H54 (cell line): ENCODE results near the gene COMMD6.

Experiments
- DNase-seq: peaks from one replicate; pipeline ENCODE4 v3.0.0; 2011; ENCODE audit warnings: low spot score, mixed read lengths; ENCODE audit not compliant: insufficient read length
- FAIRE-seq: peaks from 3 replicates; lab custom pipeline; 2011; peaks lifted over from hg19 to GRCh38; lab: Jason Lieb, UNC
- POLR2A ChIP-seq: IDR thresholded peaks from 2 replicates; pipeline ENCODE4 v1.6.1; 2011; ENCODE audit warnings: low read depth, mild to moderate bottlenecking, low read length

The COMMD6 gene

DNA sequence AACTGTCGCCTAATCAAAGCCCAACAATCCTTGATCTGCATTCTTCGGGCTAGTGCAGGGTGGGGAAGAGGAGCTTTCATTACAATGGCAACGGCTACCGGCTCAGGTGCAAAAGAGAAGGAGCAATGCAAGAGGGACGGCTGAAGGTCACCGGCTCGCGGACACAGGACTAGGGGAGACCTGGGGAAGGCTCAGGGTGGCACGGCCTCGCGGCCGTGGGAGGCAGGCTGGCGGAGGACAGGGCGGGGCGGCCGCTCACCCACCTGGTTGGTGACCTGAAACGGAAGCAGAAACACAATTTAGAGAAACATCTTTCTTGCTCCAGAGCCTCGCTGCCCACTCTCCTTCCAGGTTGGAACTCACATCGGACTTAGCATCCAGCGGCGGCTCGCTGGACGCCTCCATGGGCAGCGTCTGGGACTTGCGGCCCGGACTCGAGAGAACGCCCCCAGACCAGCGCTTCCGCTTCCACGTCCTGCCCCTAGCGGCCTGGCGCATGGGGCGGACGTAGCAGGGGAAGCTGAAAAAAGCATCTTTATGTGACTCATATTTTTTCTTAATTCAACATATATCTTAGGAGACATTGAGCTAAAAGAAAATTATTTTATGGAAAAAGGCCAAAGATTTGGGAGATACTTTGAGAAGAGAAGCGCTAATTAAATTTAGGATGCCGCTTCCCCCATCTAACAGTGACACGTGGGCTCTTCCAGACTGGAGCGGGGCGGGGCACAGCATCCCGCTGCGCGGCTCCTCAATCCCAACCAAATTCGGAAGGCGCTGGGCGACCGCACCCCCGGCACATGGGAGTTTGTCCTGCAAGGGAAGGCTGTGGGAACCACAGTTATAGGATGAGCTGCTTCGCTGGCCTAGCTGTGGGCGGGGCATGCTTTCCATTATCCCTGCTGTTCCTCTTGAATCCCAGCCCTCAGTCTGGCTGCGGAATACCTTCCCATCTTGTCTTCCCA is at the start of gene COMMD6:
Gene COMMD6, minus strand, starts transcription at position 441 of the 965 bp plus-strand sequence. Its CDS starts 36 bp downstream, at position 405.
- TF ChIP-seq POLR2A = peak; percentile 98
- FAIRE-seq = peak; percentile 89
- peak; percentile 90 for DNase-seq

DNA sequence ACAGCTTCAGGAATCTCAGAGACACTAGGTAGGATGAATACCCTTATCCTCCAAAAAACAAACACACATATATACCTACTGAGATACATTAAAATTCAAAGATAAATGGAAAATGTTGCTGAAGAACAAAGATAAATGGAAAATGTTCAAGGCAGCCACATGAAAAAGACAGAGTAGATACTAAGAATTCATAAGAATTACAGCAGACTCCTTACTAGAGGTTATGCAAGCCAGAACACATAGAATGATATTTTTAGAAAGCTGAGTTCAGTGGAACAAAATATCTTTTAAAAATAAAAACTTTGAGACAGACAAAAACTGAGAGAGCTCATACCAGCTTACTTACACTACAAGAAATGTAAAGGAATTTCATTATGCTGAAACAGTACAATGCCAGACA is 47.5 kb upstream of the COMMD6 start:
- DNase-seq = no peak
- no peak for FAIRE-seq

DNA sequence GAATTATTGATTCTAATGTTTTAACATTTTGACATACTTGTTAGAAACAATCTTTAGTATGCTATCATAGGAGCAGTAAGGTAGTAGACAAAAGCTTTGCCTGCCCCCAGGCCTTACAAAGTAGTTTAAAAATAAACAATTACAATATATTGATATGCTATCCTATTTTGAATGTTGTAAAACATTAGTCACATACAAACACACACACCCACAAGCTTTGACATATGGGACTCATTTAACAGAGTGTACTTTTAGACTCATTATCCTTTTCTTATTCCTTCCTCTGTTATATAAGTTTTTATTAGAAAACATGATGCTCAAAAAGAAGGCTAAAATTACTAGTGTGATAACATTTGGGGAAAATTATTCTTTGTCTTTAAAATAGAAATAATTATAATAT is 45.5 kb upstream of the COMMD6 start:
- DNase-seq (no peak), FAIRE-seq (no peak)
- no peak for TF ChIP-seq POLR2A

More for the DNA sequence above, 47.5 kb upstream of the COMMD6 start:
- no peak for TF ChIP-seq POLR2A

DNA sequence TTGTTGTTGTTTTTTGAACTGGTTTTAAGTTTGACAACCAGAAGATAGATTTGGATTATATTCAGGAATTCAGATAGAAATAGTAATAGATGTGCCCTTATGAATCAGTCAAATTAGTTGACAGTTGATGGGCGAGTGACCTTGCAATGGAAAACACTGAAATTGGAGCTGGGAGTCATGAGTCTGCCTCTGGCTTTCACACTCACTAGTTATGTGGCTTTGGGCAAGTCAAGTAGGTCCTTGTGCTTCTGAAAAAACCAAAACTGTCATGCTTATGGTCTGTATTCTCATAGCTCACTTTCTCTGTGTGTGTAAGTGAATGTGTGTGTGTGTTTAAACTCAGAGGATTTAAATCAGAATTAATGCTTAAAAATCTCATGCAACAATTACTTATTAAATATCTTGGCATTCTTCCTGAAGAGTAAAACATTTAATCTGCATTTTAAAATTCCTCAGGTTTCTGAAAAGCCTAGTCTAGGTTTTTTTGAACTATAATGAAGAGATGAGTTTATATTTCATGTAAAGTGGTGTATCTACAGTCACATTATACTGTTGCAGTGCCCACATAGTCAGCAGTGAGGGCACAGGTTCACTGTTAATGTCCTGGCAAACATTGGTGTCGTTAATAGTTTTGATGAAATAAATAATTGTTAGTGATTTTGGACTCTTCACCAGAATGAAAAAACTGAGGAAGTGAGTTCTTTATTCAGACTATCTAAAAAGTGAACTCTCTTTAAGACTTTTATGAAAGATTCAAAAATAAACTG is 44.4 kb upstream of the COMMD6 start:
- no peak for DNase-seq
- no peak for TF ChIP-seq POLR2A
- peak; percentile 71 for FAIRE-seq

DNA sequence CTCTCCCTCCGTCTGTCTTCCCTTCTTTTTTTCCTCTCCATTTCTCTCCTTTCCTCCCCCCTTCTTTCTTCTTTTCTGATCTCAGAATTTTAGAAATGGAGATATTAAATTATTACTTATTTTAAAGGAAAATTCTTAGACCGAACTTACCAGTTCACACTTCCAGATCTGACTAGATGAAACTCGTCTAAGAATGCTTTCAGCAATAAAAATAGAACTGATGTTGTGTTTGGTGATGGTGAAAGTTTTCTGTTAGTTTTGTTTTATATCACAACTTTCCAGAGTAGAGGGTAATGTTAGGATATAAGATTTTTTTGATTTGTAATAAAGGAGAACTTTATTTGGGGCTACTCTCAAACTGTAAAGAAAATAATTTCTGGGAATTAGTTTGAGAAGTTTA is 41.9 kb upstream of the COMMD6 start:
- DNase-seq (no peak), FAIRE-seq (no peak)
- TF ChIP-seq POLR2A = no peak

DNA sequence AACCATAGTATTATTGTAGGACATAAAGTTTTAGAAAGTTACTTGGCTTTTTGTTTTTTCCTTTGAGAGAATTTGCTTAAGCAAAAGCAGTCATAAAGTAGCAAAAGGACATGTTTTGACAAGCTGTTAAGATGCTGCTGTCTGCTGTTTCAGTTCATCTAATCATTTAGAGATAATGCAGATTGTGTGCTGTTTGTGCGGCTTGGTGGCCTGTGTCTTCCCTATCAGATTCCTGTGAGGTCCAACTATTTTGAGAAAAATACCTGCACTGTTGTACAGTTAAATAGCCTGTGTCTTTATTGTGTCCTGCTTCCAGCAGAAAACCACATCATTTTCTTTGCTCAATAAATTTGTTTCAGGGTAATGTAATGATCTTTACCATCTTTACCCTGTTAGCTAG is 31.9 kb upstream of the COMMD6 start:
- no peak for DNase-seq
- TF ChIP-seq POLR2A = no peak
- peak; percentile 30 for FAIRE-seq

DNA sequence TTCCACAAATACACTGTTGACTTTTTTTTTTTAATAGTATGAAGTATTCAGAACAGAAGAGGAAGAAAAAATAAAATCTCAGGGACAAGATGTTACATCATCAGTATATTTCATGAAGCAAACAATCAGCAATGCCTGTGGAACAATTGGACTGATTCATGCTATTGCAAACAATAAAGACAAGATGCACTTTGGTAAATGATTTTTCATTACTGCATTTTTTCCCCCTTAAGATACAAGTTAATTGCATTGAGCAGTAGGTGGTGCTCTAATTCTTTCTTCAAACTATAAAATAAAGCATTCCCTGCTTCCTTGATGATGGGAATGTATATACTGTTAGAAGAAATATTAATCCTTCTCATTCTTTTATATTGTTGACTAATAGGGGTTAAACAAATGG is 29.0 kb upstream of the COMMD6 start:
- TF ChIP-seq POLR2A = no peak
- FAIRE-seq (peak; percentile 93), DNase-seq (no peak)

DNA sequence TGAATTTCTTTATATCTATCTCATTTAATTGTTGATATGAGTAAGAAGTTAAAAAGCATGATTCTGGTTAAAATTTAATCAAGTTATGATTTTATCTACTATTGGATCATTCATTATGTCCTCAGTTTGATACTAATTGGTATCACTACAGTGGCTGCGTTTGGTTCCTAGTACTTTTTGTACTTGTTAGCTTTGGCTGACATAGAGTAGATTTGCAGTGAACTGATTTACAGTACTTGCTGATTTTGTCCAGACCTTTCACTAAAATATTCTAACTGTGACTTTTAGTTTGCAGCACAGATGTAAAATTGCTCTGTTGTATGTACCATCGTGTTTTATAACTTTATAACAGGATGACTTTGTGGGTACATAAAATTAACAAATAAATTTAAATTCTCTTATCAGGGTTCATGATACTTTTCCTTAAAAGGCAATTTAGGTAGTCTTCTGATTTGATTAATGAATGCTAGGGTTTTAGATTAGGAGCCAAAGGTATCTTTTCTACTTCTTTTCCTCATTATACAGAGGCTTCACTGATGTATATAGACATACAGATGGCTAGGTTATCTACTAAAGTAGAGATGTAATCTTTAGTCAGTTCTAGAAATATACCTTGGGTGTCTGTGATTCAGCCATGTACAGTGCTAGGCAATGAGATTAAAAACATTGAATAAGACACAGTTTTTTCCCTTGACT is 20.7 kb upstream of the COMMD6 start:
- TF ChIP-seq POLR2A = no peak
- FAIRE-seq (peak; percentile 66), DNase-seq (no peak)

DNA sequence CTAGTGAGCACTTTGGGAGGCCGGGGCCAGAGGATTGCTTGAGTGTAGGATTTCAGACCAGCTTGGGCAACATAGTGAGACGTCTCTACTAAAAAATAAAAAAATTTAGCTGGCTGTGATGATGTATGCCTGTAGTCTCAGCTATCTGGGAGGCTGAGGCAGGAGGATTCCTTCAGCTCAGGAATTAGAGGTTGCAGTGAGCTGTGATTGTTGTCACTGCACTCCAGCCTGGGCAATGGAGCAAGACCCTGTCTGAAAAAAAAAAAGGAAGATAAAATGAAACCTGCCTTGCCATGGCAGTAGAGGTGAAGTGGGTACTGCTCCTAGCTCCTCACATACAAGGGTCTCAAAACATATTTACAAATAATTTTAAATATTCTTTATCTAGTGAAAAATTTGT is 19.3 kb upstream of the COMMD6 start:
- no peak for DNase-seq
- no peak for FAIRE-seq
- TF ChIP-seq POLR2A = no peak

DNA sequence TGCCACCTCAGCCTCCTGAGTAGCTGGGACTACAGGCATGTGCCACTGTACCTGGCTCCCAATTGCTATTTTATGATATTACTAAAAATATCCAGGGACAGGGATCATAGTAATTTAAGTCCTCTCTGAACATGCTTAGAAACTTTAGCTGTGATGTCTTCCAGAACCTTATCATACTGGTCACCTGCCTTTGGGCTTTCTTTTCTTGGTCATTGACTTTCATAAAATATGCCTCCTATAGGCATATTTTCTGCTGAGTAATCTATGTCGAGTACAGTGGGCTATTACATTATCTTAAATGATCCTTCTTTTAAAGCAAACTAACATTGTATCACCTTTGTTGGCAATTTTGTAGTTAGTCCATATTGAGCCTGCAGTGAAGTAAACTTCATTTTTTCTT is 18.2 kb upstream of the COMMD6 start:
- TF ChIP-seq POLR2A = no peak
- FAIRE-seq = no peak
- DNase-seq = no peak

DNA sequence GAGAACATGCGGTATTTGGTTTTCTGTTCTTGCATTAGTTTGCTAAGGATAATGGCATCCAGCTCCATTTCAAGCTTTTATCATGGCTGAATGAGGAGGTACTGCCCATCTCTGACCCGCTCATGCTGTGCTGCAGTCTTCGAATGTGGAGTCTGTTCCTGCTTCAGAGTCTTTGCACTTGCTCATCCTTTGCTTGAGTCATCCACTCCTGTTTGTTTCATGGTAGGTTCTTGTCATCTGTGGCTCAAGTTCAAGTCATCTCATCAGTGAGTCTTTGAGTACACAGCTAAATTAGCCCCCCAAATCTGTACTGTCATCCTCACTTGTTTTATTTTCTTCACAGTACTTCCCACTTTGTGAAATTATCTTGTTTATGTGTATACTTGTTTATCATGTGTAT is 17.3 kb upstream of the COMMD6 start:
- no peak for FAIRE-seq
- no peak for DNase-seq
- TF ChIP-seq POLR2A = no peak

DNA sequence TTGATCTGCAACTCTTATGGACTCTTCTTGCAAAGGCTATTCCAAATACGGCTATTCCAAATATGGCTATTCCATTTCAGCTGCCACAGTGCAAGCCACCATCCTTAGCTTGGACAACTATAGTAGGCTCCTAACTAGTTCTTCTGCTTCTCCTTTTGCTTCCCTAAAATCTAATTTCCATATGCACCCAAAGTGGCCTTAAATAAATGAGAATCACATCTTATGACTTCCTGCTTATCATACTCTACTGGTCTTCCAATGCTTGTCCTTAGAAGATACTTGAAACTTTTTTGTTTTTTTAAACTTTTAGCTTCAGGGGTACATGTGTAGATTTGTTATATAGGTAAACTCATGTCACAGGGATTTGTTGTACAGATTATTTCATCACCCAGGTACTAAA is 16.8 kb upstream of the COMMD6 start:
- no peak for FAIRE-seq
- no peak for DNase-seq
- no peak for TF ChIP-seq POLR2A

DNA sequence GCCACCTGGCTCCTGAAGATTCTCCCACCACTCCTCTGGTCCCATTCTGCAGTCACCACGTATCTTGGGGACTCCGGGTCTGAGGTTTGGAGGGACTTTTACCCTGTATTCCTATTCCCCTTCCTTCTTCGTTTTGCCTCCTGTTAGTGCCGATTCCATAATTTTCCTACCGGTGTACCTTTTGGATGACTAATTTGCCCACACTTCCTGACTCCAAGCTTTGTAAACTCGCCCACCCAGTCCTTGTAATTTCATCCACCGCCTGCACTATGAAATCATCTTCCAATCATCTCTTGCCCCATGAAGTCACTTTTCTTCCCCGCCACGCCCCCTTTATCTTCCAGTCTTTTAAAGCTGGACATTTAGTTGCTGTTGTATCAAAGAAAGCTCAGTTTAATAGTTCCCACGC is 12.5 kb upstream of the COMMD6 start:
- no peak for TF ChIP-seq POLR2A
- peak; percentile 78 for FAIRE-seq

DNA sequence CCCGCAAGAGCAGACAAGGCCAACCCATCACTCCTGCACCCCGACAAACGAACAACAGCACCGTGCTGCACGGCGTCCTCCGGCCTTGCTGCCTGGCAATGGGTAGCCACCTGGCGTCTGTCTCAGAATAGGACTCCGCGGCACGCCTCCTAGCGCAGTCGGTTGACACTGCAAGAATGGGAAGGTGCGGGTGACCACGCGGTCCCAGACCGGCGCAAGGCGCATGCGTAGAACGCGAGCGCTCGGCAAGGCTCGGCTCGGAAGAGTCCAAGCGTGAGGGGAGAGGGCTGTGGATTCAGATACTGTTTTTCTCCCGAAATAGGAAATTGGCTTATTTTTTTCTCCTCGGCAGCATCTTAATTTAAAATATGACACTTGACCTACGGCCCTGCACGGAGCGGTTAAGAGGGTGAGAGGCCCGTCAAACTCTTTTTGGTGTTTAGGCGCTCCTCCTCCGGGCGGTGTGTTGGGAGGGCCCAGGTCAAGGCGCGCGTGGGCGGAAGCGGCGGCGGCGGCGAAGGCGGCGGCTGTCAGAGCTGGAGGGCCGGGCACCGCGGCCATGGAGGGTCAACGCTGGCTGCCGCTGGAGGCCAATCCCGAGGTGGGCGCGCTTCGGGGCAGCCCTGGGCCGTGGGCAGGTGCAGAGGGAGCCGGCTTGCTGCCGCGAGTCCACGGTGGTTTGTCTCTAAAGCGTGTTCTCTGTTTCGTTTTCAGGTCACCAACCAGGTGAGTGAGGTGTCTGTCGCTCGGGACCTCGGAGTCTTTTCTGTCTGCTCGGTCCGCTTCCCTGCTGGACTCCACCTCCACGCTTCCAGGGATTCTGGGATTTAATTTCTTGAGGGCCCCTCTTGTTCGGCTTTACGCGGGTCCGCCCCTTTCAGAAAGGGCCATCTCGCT is 11.9 kb upstream of the COMMD6 start, which contains the start of gene UCHL3:
Gene UCHL3, plus strand, starts transcription at position 530 of the 897 bp plus-strand sequence. Its CDS starts 30 bp downstream, at position 560.
- FAIRE-seq (peak; percentile 98), DNase-seq (peak; percentile 86)
- TF ChIP-seq POLR2A = peak; percentile 81

More for the DNA sequence above, 12.5 kb upstream of the COMMD6 start:
- peak; percentile 44 for DNase-seq
